GM19395 (cell line): ENCODE data around the gene UGP2.
"Not testable (repeated sequence)": the region's sequence is repeated elsewhere in the genome, so short reads cannot be mapped to it uniquely, and the experiment has no call there.

Experiments
- ATAC-seq: cut with Tn5 transposase; IDR thresholded peaks from one replicate; pipeline ENCODE4 v1.9.1; 2021; ENCODE audit warnings: mild to moderate bottlenecking, moderate library complexity; ENCODE audit not compliant: unreplicated experiment

Gene UGP2

GRCh38 chr2:63841254-63842022 is at the start of gene UGP2:
UGP2 (plus strand) TSS chr2:63841896; CDS start chr2:63842186, 290 bp downstream.
- ATAC-seq = peak; percentile 65

DNA sequence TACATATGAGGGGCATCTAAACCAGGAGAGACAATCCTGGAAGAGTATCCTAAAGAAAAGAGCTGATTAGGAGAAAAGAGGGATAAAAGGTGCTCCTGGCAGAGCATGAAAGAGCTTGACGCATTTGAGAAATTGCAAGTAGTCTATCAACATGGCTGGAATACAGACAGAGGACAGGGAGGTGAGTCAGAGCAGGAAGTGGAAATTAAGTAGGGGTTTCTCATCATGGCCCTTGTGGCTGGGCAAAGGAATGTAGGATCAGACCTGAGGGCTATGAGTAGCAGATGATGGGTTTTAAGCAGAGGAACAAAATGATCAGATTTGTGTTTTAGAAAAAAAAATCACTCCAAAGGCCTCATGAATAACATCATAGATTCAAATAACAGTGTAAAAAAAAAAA is 49.2 kb upstream of the UGP2 start:
- ATAC-seq = no peak

- no peak for ATAC-seq
These were observed 45.3 kb upstream of the UGP2 start for GRCh38 chr2:63796366-63796765.

DNA sequence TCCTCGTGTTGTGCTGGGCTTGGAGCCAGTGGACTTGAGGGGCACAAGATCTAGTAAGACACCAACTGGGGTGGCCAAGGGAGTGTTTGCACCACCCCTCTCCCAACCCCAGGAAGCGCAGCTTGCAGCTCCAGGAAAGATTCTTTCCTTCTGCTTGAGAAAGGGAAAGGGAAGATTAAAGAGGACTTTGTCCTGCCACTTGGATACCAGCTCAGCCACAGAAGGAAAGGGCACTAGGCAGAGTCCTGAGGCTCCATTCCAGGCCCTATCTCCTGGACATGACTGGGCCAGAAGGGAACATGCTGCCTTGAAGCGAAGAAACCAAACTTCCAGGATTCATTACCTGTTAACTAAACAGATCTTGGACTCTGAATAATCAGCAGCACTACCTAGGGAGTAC is 44.9 kb upstream of the UGP2 start:
- no peak for ATAC-seq

- no peak for ATAC-seq
These were observed 40.2 kb upstream of the UGP2 start for GRCh38 chr2:63801455-63801854.

DNA sequence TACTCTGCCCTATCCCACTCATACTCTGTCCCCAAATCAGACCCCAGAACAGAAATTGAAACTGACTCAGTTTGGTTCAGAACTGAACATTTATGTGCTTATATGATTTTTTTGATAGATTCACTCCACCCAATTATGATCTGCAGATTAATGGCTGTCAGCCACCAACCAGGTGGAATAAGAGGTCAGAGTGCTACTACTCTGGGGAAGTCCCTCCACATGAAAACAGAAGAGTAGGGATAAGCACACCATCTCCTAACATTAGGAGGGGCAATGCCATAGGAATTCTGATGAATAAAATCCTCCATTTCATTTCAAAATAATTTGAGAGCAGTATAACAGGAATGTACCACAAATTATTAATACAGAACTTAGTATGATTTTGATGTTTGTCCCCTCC is 36.3 kb upstream of the UGP2 start:
- ATAC-seq = no peak

- not testable (repeated sequence) for ATAC-seq
These were observed 33.7 kb upstream of the UGP2 start for GRCh38 chr2:63808036-63808435.

- not testable (repeated sequence) for ATAC-seq
These were observed 32.8 kb upstream of the UGP2 start for GRCh38 chr2:63808911-63809310.

DNA sequence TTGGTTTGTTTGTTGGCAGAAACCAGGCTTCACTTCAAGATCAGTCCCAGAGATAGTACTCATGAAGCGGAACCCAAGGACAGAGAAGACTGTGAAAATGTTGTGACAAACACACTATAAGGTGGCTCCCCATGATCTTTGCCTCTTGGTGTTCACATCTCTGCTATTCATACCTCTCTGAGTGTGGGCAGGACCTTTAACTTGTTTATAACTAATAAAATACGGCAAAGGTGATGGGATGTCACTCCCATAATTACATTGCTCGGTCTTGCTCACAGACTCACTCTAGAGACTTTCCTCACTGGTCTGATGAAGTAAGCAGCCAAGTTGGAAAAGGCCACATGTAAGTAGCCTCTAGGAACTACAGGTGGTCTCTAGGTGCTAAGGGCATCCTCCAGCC is 30.6 kb upstream of the UGP2 start:
- ATAC-seq = no peak

GRCh38 chr2:63811870-63812269 is 29.8 kb upstream of the UGP2 start:
- not testable (repeated sequence) for ATAC-seq

DNA sequence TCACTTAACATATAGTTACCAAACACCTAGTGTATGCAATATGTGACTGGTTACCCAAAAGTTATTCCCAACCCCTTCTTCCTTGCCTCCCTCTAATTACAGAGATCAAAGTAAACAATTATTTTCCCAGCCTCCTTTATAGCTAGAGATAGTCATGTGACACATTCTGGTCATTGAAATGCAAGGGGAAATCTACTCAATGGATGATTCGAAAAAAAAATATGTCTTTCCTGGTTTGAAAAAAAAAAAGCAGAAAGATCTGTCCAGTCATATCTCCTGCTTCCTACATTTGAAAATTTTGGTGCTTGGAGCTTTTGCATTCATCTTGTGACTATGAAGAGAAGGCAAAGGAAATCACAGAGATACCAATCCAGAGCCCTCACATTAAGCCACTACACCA is 27.6 kb upstream of the UGP2 start:
- ATAC-seq = no peak

DNA sequence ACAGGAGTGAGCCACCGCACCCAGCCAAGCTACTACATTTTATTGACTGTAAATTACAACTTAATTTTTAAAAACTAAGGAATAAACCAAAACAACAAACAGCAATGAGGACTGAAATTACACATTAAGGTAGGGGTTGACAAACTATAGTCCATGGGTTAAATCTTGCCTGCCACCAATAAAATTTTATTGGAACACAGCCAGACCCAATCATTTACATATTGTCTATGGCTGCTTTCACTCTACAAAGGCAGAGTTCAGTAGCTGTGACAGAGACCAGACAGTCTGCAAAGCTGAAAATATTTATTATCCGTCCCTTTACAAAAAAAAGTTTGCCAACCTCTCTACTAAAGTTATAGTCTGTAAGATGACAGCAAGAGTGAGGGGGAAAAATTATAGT is 24.3 kb upstream of the UGP2 start:
- no peak for ATAC-seq

GRCh38 chr2:63818271-63818670 is 23.4 kb upstream of the UGP2 start:
- no peak for ATAC-seq

DNA sequence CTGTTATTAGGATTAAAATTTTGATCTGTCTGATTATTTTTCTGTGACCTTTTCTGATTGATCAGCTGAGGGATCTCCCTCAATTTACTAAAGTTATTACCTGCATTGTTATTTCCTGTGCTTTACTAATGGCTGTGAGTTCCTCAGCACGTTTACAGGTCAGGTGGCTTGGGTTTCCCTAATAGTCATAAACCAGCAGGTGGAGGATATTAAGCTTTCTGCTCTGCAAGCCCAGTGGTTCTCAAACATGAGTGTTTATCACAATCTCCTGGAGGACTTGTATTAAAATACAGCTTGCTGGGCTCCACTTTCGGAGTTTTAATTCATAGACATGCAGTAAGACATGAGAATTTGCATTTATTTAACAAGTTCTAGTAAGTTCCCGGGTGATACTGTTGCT is 22.4 kb upstream of the UGP2 start:
- ATAC-seq = no peak

GRCh38 chr2:63819765-63820717 is 21.7 kb upstream of the UGP2 start:
- no peak for ATAC-seq

GRCh38 chr2:63820969-63821368 is 20.7 kb upstream of the UGP2 start:
- ATAC-seq = no peak

GRCh38 chr2:63821396-63821795 is 20.3 kb upstream of the UGP2 start:
- ATAC-seq = no peak

- no peak for ATAC-seq
These were observed 19.2 kb upstream of the UGP2 start for GRCh38 chr2:63822478-63822877.

DNA sequence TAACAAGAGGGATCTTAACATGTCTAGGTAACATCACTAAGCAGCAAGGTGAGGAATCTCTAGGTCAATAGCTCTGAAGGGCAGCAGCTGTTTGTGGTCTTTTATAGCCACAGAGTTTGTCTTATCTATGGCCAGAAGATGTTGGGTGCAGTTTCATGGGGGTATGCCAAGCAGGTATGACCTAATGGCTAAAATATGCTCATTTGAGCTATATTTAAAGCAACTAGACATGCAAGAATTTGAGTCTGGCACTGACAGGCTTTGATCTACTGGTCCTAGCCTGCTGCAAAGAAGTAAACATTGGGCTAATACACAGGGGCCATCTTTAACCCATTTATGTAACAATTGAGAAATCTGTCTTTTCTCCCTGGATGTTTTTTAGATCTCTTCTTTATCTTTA is 13.9 kb upstream of the UGP2 start:
- no peak for ATAC-seq

DNA sequence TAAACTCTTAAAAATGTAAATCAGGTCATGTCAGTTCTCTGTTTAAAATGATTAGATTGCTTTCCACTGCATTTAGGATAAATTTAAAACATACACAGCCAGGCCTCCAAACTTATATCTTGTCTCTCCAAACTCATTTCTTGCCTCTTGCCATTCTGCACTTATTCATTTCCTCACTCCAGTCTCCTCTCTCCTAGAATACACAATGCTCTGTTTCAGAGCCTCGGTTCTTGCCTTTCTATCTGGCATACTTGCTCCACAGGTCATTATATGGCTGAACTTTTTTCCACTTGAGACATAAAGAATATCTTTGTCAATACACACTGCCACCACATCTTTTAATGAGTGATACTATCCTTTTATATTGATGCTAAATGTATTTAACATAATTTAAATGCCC is 10.5 kb upstream of the UGP2 start:
- no peak for ATAC-seq

GRCh38 chr2:63834401-63834800 is 7.3 kb upstream of the UGP2 start:
- no peak for ATAC-seq

DNA sequence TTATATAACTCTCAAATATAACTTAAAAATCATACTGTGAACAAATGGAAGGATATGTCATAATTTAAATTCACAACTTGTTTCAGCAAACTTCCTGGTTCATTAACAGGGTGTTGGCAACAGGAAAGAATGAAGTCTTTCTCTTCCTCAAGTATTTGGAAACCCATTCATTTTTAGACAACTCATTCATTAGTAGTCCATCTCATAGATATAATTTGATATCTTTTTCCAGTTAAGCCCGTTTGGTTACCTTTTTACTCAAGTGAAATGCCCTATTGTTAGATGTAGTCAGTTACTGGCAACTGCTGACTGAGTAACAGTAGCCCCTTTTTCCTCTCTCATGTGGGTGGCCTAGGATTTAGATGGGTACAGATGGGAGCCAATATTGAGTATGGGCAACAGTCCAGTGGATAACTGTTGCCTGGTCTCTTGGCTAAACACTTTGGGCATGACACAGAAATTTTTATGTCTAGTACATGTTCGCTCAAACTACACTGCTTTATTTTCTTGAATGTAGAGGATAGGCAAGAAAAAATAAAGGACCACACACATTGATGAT is 4.6 kb upstream of the UGP2 start:
- ATAC-seq = no peak
